Measurements from ENCODE around the gene CLEC3B.

GRCh38 chr3:45031531-45031930 lies 5.4 kb downstream of the CLEC3B start:
- no peak for TF ChIP-seq CTCF (IDR thresholded peaks at IDR 0.05; ENCODE audit: extremely low read depth in 1 of 2, insufficient read depth in 1 of 2, low read depth in 1 of 2, low read length in 2 of 2)
- no peak for TF ChIP-seq EZH2 (IDR thresholded peaks at IDR 0.05; ENCODE audit: borderline replicate concordance, low read depth, low read length, severe bottlenecking)
